ENCODE results near the gene BEND7. TPM values are rescaled to one million over a fixed set of nuclear protein-coding genes. Genes with fewer than 3 reads are reported as not detected.

Gene BEND7
- total RNA-seq, 6 experiments from 2014 or later = 0.14 to 2.0 (median 0.49) TPM

GRCh38 chr10:13527864-13528122, 1.0 kb downstream of the BEND7 start:
- Mint-ChIP-seq H3K9me3 (no peaks in the 10 kb centered on the region), H3K36me3 (ENCODE audit: low read depth) (peaks cover 7% of the 10 kb centered on the region; the same call in 1 of the 2 replicates), H3K4me1 (ENCODE audit: low read depth) (peaks cover 18% of the 10 kb centered on the region), H3K4me3 (peak overlapping the region; percentile 74), H3K27me3 (ENCODE audit: insufficient read depth) (peaks cover 28% of the 10 kb centered on the region), H3K27ac (no peak overlapping the region)
- TF ChIP-seq CTCF (IDR thresholded peaks at IDR 0.05) = no peak
- no peak for DNase-seq

- peaks cover 31% of the 10 kb centered on the region for H3K27me3 Mint-ChIP-seq (ENCODE audit: insufficient read depth)
Measured at GRCh38 chr10:13526948-13527863, 1.6 kb downstream of the BEND7 start.

GRCh38 chr10:13525663-13526062, 3.2 kb downstream of the BEND7 start:
- Mint-ChIP-seq H3K36me3 (ENCODE audit: low read depth) (peaks cover 7% of the 10 kb centered on the region; the same call in 1 of the 2 replicates), H3K4me3 (no peak overlapping the region), H3K27me3 (ENCODE audit: insufficient read depth) (peaks cover 33% of the 10 kb centered on the region), H3K9me3 (no peaks in the 10 kb centered on the region), H3K4me1 (ENCODE audit: low read depth) (peaks cover 18% of the 10 kb centered on the region), H3K27ac (no peak overlapping the region)
- no peak for TF ChIP-seq CTCF (IDR thresholded peaks at IDR 0.05)
- DNase-seq = no peak

More at GRCh38 chr10:13526948-13527863, 1.6 kb downstream of the BEND7 start:
- Mint-ChIP-seq H3K4me3 (peak overlapping the region; percentile 74), H3K27ac (no peak overlapping the region), H3K9me3 (no peaks in the 10 kb centered on the region), H3K4me1 (ENCODE audit: low read depth) (peaks cover 18% of the 10 kb centered on the region), H3K36me3 (ENCODE audit: low read depth) (peaks cover 7% of the 10 kb centered on the region; the same call in 1 of the 2 replicates)
- TF ChIP-seq CTCF (IDR thresholded peaks at IDR 0.05) = no peak
- peak; percentile 54 for DNase-seq

- no peak for DNase-seq
- H3K4me3 Mint-ChIP-seq = no peak overlapping the region
- TF ChIP-seq CTCF (IDR thresholded peaks at IDR 0.05) = no peak
- no peak overlapping the region for H3K27ac Mint-ChIP-seq
- peaks cover 16% of the 10 kb centered on the region for H3K27me3 Mint-ChIP-seq (ENCODE audit: insufficient read depth)
- H3K4me1 Mint-ChIP-seq (ENCODE audit: low read depth) = no peaks in the 10 kb centered on the region
- no peaks in the 10 kb centered on the region for H3K36me3 Mint-ChIP-seq (ENCODE audit: low read depth)
- no peaks in the 10 kb centered on the region for H3K9me3 Mint-ChIP-seq
Measured at GRCh38 chr10:13521026-13521425, 7.8 kb downstream of the BEND7 start.

GRCh38 chr10:13520194-13520593, 8.6 kb downstream of the BEND7 start:
- Mint-ChIP-seq H3K4me3 (no peak overlapping the region), H3K9me3 (no peaks in the 10 kb centered on the region)
- no peak for TF ChIP-seq CTCF (IDR thresholded peaks at IDR 0.05)

More at GRCh38 chr10:13520194-13520593, 8.6 kb downstream of the BEND7 start:
- Mint-ChIP-seq H3K36me3 (ENCODE audit: low read depth) (no peaks in the 10 kb centered on the region), H3K27me3 (ENCODE audit: insufficient read depth) (peaks cover 16% of the 10 kb centered on the region), H3K27ac (no peak overlapping the region), H3K4me1 (ENCODE audit: low read depth) (no peaks in the 10 kb centered on the region)
- DNase-seq = no peak
